Colonic mucosa (tissue), 4 donors: ENCODE measurements around the gene SSRP1. TPM values are rescaled to one million over a fixed set of nuclear protein-coding genes. Genes with fewer than 3 reads are reported as not detected.
A peak's percentile ranks its signal among the peaks of the same experiment; 100 is the strongest.
"Not testable (repeated sequence)": the region's sequence is repeated elsewhere in the genome, so short reads cannot be mapped to it uniquely, and the experiment has no call there.

Experiments used
- DNase-seq: peaks from one replicate; pipeline ENCODE4 v3.0.0-alpha.2; 2020
- H3K27ac ChIP-seq: fragments of 200-600 bp; one replicate; pipeline ENCODE4 v1.8.0; 2021
- H3K27me3 ChIP-seq: fragments of 200-600 bp; one replicate; pipeline ENCODE4 v1.8.0; 2021
- H3K36me3 ChIP-seq: fragments of 200-600 bp; one replicate; pipeline ENCODE4 v1.8.0; 2021
- H3K4me1 ChIP-seq: fragments of 200-600 bp; one replicate; pipeline ENCODE4 v1.8.0; 2021; ENCODE audit warnings: mild to moderate bottlenecking
- H3K4me3 ChIP-seq: fragments of 200-600 bp; one replicate; pipeline ENCODE4 v1.8.0; 2021
- H3K9ac ChIP-seq, 2 donors: one replicate each; pipeline ENCODE4 v1.7.0; 2013; ENCODE audit warnings: control low read depth in 2 of 2, low read depth in 2 of 2, low read length in 2 of 2
- H3K9me3 ChIP-seq: fragments of 200-600 bp; one replicate; pipeline ENCODE4 v1.8.0; 2021
- CTCF ChIP-seq: fragments of 200-600 bp; IDR thresholded peaks from one replicate; pipeline ENCODE4 v1.8.0; 2022; ENCODE audit warnings: antibody characterized with exemption, mild to moderate bottlenecking
- intact Hi-C: fragments of 100-400 bp; cut with DNase I; formaldehyde crosslinking; loops from one replicate; pipeline ENCODE4 v1.14.1; 2022
- total RNA-seq, 2 donors: library from RNA; stranded (reverse); fragmentation: NEBNext Ultra II Directional in 1 of 2; extraction: Animal tissue kit (Norgen Biotek cat#: 25700) in 1 of 2; gene quantifications; one replicate each; pipeline ENCODE4 v1.2.1, GENCODE V29; 2021
- donor health status: healthy.
- donor health status: DM: no; HTN: no; CAD: no.
- donor health status: DM: no; HTN: no; CAD: no.

The SSRP1 gene
- total RNA-seq, 2 donors from 2014 or later = 72.7 to 162 TPM

GRCh38 chr11:57288771-57289579, 46.7 kb downstream of the SSRP1 start:
- no peak for TF ChIP-seq CTCF
- intact Hi-C loops = no loop called here
- Histone ChIP-seq H3K9me3 (no peaks in the 10 kb centered on the region), H3K27ac (peak overlapping the region; percentile 31), H3K4me3 (no peak overlapping the region), H3K27me3 (no peaks in the 10 kb centered on the region), H3K4me1 (peaks cover 4% of the 10 kb centered on the region), H3K36me3 (no peaks in the 10 kb centered on the region), H3K9ac (peak overlapping the region in 1 of 2 donors; percentile 19)
- peak; percentile 72 for DNase-seq

- peaks cover 4% of the 10 kb centered on the region for H3K4me1 ChIP-seq
- H3K4me3 ChIP-seq = no peak overlapping the region
- H3K27me3 ChIP-seq = no peaks in the 10 kb centered on the region
- intact Hi-C loops = no loop called here
- H3K9me3 ChIP-seq = no peaks in the 10 kb centered on the region
- TF ChIP-seq CTCF = no peak
- no peaks in the 10 kb centered on the region for H3K36me3 ChIP-seq
- DNase-seq = no peak
- H3K9ac ChIP-seq = no peak overlapping the region
- peak overlapping the region; percentile 31 for H3K27ac ChIP-seq
Observed at GRCh38 chr11:57287884-57288283, 47.8 kb downstream of the SSRP1 start.

GRCh38 chr11:57283231-57283990, 52.3 kb downstream of the SSRP1 start:
- no peak overlapping the region for H3K4me3 ChIP-seq
- H3K9ac ChIP-seq = no peak overlapping the region
- no peaks in the 10 kb centered on the region for H3K27me3 ChIP-seq
- DNase-seq = peak; percentile 69
- no peak overlapping the region for H3K27ac ChIP-seq
- H3K36me3 ChIP-seq = no peaks in the 10 kb centered on the region
- intact Hi-C loops = no loop called here
- H3K4me1 ChIP-seq = peaks cover 2% of the 10 kb centered on the region
- H3K9me3 ChIP-seq = no peaks in the 10 kb centered on the region
- TF ChIP-seq CTCF = no peak

- H3K36me3 ChIP-seq, H3K9me3 ChIP-seq, H3K4me3 ChIP-seq, H3K27me3 ChIP-seq, H3K9ac ChIP-seq, H3K27ac ChIP-seq, H3K4me1 ChIP-seq, DNase-seq, intact Hi-C loops: not testable (repeated sequence)
Observed at GRCh38 chr11:57281546-57281945, 54.1 kb downstream of the SSRP1 start.

- Histone ChIP-seq H3K9me3 (no peaks in the 10 kb centered on the region), H3K4me3 (no peak overlapping the region), H3K4me1 (peaks cover 9% of the 10 kb centered on the region), H3K36me3 (no peaks in the 10 kb centered on the region), H3K27ac (no peak overlapping the region), H3K9ac (no peak overlapping the region), H3K27me3 (no peaks in the 10 kb centered on the region)
- no peak for TF ChIP-seq CTCF
- no peak for DNase-seq
- intact Hi-C loops = no loop called here
Observed at GRCh38 chr11:57279116-57279515, 56.6 kb downstream of the SSRP1 start.

GRCh38 chr11:57278721-57279095, 57.0 kb downstream of the SSRP1 start:
- intact Hi-C loops = no loop called here
- no peaks in the 10 kb centered on the region for H3K27me3 ChIP-seq
- H3K4me1 ChIP-seq = peaks cover 9% of the 10 kb centered on the region
- no peak for DNase-seq
- no peaks in the 10 kb centered on the region for H3K9me3 ChIP-seq
- no peaks in the 10 kb centered on the region for H3K36me3 ChIP-seq
- H3K27ac ChIP-seq = peak overlapping the region; percentile 72
- no peak overlapping the region for H3K9ac ChIP-seq
- no peak for TF ChIP-seq CTCF
- H3K4me3 ChIP-seq = no peak overlapping the region
